Kidney epithelial cell (primary cell): Measurements from ENCODE around the gene CCDC198. TPM values are rescaled to one million over a fixed set of nuclear protein-coding genes. Genes with fewer than 3 reads are reported as not detected.

Source experiments
- DNase-seq: peaks from one replicate; pipeline ENCODE4 v3.0.0-alpha.2; 2010; ENCODE audit warnings: low read depth
- H3K27me3 ChIP-seq: 2 replicates; pipeline ENCODE4 v1.6.0; 2011; ENCODE audit warnings: low read length; ENCODE audit not compliant: control insufficient read depth, insufficient read depth
- H3K36me3 ChIP-seq: 2 replicates; pipeline ENCODE4 v1.5.1; 2011; ENCODE audit warnings: low read length; ENCODE audit not compliant: control insufficient read depth, insufficient read depth
- H3K4me3 ChIP-seq: 2 replicates; pipeline ENCODE4 v1.5.1; 2011; ENCODE audit warnings: low read depth, mild to moderate bottlenecking, control low read depth, low read length
- total RNA-seq: library from RNA; depleted of rRNA; stranded (reverse); fragments of >200 nt; gene quantifications from 2 replicates; pipeline ENCODE4 v1.2.3, GENCODE V29; 2015
- TF ChIP-seq, protein P1 (sequence below): IDR thresholded peaks from 2 replicates; pipeline ENCODE4 v1.5.1; 2011; ENCODE audit warnings: mild to moderate bottlenecking, moderate library complexity, low read length, control low read depth, inconsistent platforms; ENCODE audit not compliant: insufficient read depth, poor library complexity, severe bottlenecking

The CCDC198 gene
- total RNA-seq, 1 donor from 2014 or later: 19.4 TPM

DNA sequence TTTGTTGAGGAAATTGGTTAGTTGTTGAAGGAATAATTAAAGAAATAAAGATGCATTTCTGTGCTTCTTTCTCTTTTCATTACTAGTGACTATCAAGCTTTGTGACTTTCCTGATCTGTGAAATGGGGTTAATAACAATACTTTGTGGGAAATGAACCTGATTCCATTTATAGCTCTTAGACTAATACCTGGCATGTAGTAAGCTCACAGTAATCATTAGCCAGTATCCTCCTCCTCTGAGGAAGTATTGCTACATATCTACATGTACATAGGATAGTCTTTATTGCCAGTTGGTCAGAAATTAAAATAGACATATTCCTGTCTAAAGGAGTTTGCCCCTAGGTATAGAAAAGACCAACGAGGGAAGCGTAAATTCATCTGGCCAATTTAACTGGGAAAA is 1.8 kb upstream of the CCDC198 start:
- DNase-seq: no peak

GRCh38 chr14:57492859-57493258 is 798 bp downstream of the CCDC198 start:
- H3K27me3 ChIP-seq: no peaks in the 10 kb centered on the region
- TF ChIP-seq, protein P1, sequence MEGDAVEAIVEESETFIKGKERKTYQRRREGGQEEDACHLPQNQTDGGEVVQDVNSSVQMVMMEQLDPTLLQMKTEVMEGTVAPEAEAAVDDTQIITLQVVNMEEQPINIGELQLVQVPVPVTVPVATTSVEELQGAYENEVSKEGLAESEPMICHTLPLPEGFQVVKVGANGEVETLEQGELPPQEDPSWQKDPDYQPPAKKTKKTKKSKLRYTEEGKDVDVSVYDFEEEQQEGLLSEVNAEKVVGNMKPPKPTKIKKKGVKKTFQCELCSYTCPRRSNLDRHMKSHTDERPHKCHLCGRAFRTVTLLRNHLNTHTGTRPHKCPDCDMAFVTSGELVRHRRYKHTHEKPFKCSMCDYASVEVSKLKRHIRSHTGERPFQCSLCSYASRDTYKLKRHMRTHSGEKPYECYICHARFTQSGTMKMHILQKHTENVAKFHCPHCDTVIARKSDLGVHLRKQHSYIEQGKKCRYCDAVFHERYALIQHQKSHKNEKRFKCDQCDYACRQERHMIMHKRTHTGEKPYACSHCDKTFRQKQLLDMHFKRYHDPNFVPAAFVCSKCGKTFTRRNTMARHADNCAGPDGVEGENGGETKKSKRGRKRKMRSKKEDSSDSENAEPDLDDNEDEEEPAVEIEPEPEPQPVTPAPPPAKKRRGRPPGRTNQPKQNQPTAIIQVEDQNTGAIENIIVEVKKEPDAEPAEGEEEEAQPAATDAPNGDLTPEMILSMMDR: no peak
- peak overlapping the region; percentile 55 for H3K4me3 ChIP-seq
- DNase-seq: peak; percentile 78
- peaks cover 2% of the 10 kb centered on the region for H3K36me3 ChIP-seq

More for the DNA sequence above, 1.8 kb upstream of the CCDC198 start:
- no peak overlapping the region for H3K4me3 ChIP-seq
- no peaks in the 10 kb centered on the region for H3K27me3 ChIP-seq
- no peaks in the 10 kb centered on the region for H3K36me3 ChIP-seq
- TF ChIP-seq, protein P1: no peak

GRCh38 chr14:57491640-57492039 is 2.0 kb downstream of the CCDC198 start:
- TF ChIP-seq, protein P1: no peak
- Histone ChIP-seq H3K36me3 (peaks cover 2% of the 10 kb centered on the region), H3K27me3 (no peaks in the 10 kb centered on the region), H3K4me3 (peak overlapping the region; percentile 55)
- no peak for DNase-seq

DNA sequence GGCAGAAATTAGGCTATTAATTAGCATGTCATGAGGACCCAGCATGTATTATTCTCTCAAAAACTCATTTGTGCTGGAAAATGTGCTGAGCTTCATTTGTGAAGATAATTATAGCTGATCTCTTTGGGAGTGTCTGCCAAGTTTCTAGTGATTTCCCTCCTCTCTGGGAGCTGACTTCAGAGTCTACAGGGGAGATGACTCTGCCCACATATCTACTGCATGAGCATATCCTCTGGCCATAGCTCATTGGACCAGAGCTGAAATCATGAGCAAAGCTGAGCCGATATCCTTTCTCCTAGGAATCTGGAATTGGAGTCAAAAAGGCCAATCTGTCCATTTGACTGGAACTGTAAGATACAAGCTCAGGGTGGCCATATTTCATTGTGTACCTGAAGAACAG is 5.9 kb downstream of the CCDC198 start:
- Histone ChIP-seq H3K36me3 (peaks cover 4% of the 10 kb centered on the region), H3K4me3 (no peak overlapping the region), H3K27me3 (no peaks in the 10 kb centered on the region)
- no peak for DNase-seq
- TF ChIP-seq, protein P1: no peak

DNA sequence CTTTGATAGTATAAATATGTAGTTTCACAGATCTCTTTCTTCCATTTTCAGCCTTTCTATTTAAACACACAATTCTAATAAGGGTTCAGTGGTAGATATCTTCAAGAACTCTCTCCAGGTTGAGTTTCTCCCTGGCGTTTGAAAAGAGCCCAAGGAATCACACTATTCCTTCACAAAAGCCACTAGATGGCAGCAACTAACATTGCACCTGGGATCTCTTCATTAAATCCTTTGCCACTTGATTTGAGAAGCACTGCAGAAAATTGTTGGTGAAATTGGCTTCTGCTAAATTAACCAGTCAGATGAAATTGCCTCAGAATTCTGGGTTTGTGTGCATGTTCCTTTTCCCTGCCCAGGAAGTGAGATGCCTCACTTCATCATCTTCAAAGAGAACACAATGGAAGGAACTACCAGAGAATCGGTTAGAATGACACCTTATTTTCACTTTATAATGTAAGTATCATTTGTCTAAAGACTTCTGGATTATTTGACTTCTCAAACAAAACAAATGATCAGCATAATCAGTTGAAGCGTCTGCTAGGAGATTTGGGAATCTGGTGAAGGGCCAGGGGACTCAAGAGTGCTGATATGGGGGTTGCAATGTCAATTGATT is 6.8 kb downstream of the CCDC198 start:
- DNase-seq: no peak
- Histone ChIP-seq H3K27me3 (no peaks in the 10 kb centered on the region), H3K4me3 (no peak overlapping the region), H3K36me3 (peaks cover 7% of the 10 kb centered on the region)
- TF ChIP-seq, protein P1: peak; percentile 72

GRCh38 chr14:57485635-57486034 is 8.0 kb downstream of the CCDC198 start:
- peaks cover 7% of the 10 kb centered on the region for H3K36me3 ChIP-seq
- H3K27me3 ChIP-seq: no peaks in the 10 kb centered on the region
- no peak for DNase-seq
- TF ChIP-seq, protein P1: no peak
- no peak overlapping the region for H3K4me3 ChIP-seq
